ENCODE results near the gene VPS50.
"Not testable (repeated sequence)": the region's sequence is repeated elsewhere in the genome, so short reads cannot be mapped to it uniquely, and the experiment has no call there.

Gene VPS50

GRCh38 chr7:93327006-93327633 lies 95.0 kb downstream of the VPS50 start:
- no peak for DNase-seq (ENCODE audit: low read depth in 2 of 2)

DNA sequence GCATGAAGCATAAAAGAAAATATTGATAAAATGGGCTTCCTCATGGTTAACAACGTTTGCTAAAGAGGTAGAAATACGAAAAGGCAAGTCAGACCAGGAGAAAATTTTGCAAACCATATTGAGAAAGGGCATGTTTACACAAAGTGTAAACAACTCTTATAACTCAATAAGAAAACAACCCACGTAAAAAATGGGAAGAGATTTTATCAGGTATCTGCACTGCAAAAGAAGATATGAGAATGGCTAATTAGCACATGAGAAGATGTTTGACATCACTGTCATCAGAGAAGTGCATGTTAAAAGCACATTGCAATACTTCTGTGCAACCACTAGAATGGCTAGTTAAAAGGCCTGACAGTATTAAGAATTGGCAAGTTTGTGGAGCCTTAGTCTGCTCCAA lies 99.5 kb downstream of the VPS50 start:
- no peak for DNase-seq (ENCODE audit: low read depth in 2 of 2)

DNA sequence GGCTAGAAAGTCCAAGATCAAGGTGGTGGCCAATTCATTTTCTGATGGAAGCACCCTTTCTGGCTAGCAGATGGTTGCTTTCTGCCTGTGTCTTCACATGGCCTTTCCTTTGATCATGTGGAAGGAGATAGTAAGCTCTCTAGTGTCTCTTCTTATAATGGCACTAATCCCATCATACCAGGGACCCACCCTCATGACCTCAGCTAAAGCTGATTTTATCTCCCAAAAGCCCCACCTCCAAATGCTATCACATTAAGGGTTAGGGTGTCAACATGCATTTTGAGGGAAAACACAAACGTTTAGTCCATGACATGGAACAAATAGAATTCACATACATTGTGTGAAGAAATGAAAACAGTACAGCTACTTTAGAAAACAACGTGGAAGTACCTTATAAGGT lies 100.0 kb downstream of the VPS50 start:
- DNase-seq (ENCODE audit: low read depth in 2 of 2) = no peak

GRCh38 chr7:93337052-93337451 lies 104.9 kb downstream of the VPS50 start:
- no peak for DNase-seq (ENCODE audit: low read depth in 2 of 2)

DNA sequence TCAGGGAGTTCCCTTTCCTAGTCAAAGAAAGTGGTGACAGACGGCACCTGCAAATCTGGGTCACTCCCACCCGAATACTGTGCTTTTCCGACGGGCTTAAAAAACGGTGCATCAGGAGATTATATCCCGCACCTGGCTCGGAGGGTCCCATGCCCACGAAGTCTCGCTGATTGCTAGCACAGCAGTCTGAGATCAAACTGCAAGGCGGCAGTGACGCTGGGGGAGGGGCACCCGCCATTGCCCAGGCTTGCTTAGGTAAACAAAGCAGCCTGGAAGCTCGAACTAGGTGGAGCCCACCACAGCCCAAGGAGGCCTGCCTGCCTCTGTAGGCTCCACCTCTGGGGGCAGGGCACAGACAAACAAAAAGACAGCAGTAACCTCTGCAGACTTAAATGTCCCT lies 110.0 kb downstream of the VPS50 start:
- DNase-seq (ENCODE audit: low read depth in 2 of 2) = not testable (repeated sequence)

DNA sequence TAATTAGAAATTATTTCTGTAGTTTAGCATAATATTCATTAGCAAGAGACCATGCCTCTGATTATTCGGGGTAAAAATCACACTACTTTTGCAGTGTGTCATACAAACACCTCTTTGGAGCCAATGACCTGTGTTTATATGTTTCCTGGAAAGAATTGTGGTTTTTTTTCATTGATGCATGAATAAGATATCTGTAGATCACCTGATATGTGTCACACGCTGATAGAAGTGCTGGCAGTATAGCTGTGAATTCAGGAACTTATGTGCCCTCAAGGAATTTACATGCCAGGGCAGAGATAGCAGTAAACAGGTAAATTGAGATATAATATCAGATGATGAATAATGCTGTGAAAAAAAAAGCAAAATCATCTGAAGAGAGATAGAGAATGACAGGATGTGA lies 118.2 kb downstream of the VPS50 start:
- no peak for DNase-seq (ENCODE audit: low read depth in 2 of 2)

DNA sequence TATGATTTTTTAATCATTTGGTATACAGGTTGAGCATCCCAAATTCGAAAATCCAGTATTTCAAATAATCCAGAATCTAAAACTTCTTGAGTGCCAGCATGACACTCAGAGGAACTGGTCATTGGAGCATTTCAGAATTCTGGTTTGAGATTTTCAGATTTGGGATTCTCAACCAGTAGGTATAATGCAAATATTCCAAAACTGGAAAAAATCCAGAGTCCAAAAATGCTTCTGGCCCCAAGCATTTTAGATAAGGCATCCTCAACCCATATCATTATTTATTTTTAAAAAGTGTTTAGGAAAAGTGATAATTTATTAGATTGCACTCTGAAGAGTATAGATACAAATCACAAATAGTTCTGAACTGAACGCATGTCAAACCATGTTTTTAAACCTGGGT lies 120.7 kb downstream of the VPS50 start:
- no peak for DNase-seq (ENCODE audit: low read depth in 2 of 2)

- DNase-seq (ENCODE audit: low read depth in 2 of 2) = no peak
Observed at GRCh38 chr7:93354815-93355214, 122.6 kb downstream of the VPS50 start.

DNA sequence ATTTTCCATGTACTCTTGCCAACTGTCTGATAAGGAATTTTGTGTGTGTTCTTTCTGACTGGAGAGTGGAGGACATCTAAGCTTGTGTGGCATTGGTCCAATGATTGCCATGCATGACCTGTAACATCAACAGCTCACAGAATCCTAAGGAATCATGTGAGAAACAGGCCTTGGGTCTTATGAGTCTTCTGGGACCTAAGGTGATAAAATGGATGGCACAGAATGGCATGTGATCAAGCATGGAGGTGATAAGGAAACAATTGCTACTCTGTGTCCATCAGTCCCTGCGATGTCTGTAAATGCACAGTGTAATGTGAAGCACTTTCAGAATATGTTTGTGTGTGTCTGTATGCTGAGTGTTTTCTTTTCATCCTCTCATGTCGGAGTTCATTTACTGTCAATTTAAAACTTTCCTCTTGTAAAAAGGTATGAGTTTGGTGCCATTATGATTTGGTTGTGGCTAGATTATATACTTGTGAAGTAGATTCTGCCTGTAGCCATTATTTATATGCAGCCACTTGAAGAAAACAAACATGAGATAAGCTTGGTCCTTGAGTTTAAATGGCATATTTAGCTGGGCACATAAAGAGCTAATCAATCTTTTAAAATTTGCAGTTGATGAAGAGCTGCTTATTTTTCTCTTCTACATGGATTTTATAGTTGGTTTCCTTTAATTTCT lies 127.5 kb downstream of the VPS50 start:
- DNase-seq (ENCODE audit: low read depth in 2 of 2) = no peak

GRCh38 chr7:93361853-93362252 lies 129.7 kb downstream of the VPS50 start:
- no peak for DNase-seq (ENCODE audit: low read depth in 2 of 2)

DNA sequence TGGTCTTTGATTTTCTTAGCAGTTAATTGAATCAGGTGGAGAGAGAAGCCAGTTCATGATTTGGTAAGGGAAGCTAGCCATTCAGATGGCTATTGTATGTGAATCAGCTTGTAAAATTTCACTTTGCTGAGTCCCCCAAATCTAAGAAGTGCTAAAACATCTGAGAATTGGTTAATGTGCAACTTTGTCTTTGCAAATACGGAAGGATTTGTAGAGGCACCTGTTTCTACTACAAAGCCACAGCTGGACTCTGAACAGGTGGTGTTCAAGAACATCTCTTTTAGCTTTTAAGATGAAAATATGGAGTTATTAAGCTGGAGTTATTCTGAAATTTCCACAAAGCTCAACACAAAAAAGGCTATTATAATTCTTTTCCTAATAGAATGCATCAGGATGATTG lies 132.6 kb downstream of the VPS50 start:
- no peak for DNase-seq (ENCODE audit: low read depth in 2 of 2)

GRCh38 chr7:93365341-93365740 lies 133.2 kb downstream of the VPS50 start:
- DNase-seq (ENCODE audit: low read depth in 2 of 2) = no peak

DNA sequence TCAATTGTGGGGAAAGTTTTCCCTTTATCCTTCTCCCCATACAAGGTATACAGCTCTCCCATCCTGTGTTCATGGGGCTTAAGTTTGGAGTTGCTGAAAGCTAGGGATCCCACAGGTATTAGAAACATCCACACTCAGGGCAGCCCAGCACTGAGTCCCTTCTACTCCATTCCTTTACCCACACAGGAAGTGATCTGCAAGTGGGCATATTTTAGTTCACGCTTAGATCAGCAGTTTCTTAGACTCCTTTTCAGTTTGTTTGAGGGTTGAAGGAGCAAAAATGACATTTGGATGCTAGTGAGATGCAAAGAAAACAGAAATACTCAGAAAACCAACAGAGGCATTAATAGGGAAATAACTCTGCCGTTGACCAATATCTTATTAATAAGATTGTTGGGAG lies 134.7 kb downstream of the VPS50 start:
- DNase-seq (ENCODE audit: low read depth in 2 of 2) = no peak

- no peak for DNase-seq (ENCODE audit: low read depth in 2 of 2)
Observed at GRCh38 chr7:93367254-93367653, 135.1 kb downstream of the VPS50 start.

DNA sequence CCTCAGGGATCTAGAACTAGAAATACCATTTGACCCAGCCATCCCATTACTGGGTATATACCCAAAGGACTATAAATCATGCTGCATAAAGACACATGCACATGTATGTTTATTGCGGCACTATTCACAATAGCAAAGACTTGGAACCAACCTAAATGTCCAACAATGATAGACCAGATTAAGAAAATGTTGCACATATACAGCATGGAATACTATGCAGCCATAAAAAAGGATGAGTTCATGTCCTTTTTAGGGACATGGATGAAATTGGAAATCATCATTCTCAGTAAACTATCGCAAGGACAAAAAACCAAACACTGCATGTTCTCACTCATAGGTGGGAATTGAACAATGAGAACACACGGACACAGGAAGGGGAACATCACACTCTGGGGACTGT lies 138.8 kb downstream of the VPS50 start:
- not testable (repeated sequence) for DNase-seq (ENCODE audit: low read depth in 2 of 2)

DNA sequence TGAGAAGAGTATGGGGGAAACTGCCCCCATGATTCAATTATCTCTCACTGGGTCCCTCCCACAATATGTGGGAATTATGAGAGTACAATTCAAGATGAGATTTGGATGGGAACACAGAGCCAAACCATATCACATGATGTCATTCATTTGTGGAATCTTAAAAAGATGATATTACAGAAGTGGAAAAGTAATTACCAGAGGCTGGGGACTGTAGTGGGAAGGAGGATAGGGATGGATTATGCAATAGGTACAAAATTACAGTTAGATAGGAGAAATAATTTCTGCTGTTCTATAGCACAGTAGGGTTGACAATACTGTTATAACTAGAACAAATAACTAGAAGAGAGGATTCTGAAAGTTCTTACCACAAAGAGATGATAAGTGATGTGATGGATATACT lies 141.4 kb downstream of the VPS50 start:
- DNase-seq (ENCODE audit: low read depth in 2 of 2) = no peak

DNA sequence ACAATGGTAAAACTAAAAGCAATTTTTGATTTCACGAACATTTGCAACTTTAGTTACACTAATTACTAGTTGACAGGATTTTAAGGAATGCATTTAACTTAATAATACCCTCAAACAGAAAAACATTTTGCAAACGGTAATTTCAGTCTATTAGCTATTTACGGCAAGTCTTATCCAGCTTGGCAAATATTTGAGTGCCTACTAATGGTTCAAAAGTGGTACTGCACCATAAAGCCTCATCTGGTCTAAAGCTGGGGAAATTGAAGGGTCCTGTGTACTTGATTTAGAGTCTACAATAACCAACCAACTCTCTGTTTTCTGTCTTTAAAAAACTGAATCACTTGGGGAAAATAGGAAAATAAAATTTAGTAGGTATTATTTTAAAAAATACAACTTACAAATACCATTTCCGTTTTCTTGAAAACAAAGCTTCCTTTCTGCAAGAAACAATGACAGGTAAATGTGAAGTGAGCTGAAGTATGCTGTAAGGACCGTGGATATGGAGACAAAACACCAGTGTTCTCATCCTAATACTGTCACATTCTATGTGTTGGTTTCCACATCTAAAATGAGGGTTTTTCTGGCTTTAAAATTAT lies 142.3 kb downstream of the VPS50 start:
- DNase-seq (ENCODE audit: low read depth in 2 of 2) = no peak

DNA sequence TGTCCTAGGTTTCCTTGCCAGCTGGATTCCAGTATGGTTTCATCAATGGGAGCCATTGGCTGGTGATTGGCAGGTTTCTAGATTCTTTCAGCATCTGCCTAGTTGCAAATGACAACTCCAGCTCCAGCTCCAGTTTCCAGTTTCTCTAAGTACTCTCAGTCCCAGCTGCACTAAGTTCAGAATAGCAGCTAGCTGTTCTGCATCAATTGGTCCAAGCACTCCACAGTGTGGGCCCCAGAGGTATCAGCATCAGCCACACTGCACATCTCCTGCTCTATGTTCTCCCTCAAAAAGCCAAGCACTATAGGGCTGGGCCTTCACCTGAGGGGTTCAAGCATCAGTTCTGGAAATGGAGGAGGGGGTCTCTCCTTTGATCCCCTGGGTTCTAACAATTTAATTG lies 143.4 kb downstream of the VPS50 start:
- DNase-seq (ENCODE audit: low read depth in 2 of 2) = no peak

DNA sequence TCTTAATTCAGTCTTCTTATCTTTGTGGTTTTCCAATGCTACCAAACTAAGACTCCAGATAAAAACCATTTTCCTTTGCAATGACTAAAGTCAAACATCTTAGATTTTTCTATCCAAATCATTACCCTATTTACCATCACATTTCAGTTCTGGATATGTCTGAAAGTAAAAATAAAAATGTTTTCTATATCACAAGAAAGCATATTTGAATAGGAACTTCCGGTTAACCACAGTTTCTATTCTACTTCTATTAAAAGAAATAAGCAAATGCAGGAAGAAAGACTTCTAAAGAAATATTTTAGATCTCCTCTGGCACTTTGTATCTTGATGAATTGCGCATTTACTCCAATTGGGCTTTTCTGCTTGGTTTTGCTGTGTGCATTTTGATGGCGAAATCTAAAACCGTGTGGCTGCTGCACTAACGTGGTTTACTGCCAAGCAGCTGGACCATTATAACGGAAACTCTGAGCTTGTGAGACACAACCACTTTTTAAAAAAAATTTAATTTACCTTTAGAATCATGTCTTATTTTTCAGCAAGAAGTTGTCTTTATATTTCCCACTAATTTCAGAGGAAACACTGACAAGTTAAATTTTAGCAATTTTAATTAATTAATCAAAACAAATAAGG lies 146.1 kb downstream of the VPS50 start:
- DNase-seq (ENCODE audit: low read depth in 2 of 2) = no peak

GRCh38 chr7:93382362-93382761 lies 150.2 kb downstream of the VPS50 start:
- DNase-seq (ENCODE audit: low read depth in 2 of 2) = no peak

GRCh38 chr7:93390660-93391059 lies 158.5 kb downstream of the VPS50 start:
- no peak for DNase-seq (ENCODE audit: low read depth in 2 of 2)

GRCh38 chr7:93392984-93393383 lies 160.8 kb downstream of the VPS50 start:
- DNase-seq (ENCODE audit: low read depth in 2 of 2) = no peak

DNA sequence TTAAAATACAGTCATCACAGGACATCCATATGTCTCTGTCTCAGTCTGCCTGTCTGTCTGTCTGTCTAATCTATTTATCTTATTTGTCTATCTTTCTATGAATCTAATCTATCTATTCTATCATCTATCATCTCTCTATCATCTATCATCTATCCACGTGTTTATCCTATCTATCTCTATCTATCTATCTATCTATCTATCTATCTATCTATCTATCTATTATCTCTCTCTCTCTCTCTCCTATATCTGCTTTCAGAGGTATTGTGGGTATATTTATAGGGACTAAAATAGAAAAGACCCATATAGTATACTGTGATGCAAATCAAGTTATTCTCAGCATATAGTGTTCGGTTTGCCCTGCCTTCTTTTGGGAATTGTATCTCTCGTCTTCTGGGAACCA lies 167.5 kb downstream of the VPS50 start:
- DNase-seq (ENCODE audit: low read depth in 2 of 2) = no peak

All from stimulated activated CD8-positive, alpha-beta memory T cell treated with anti-CD3 and anti-CD28 coated beads, Interleukin-2, amount 100 ng/mL, for 1 hour (primary cell).